GM12864 (cell line): ENCODE data around the gene MZF1.

ENCODE experiments used
- DNase-seq: peaks from one replicate; pipeline ENCODE4 v3.0.0-alpha.2; 2011; ENCODE audit warnings: low read depth
- H3K4me3 ChIP-seq: 2 replicates; pipeline ENCODE4 v1.5.1; 2011; ENCODE audit warnings: mild to moderate bottlenecking, low read depth, low read length, control low read depth
- CTCF ChIP-seq: IDR thresholded peaks from 2 replicates; pipeline ENCODE4 v1.5.1; 2011; ENCODE audit warnings: low read depth, mild to moderate bottlenecking, moderate library complexity, low read length, control low read depth, inconsistent platforms; ENCODE audit errors: missing control alignments

MZF1 gene

GRCh38 chr19:58573658-58574164 is 576 bp upstream of the MZF1 start:
- no peak for TF ChIP-seq CTCF
- DNase-seq = no peak
- H3K4me3 ChIP-seq = peak overlapping the region; percentile 59

DNA sequence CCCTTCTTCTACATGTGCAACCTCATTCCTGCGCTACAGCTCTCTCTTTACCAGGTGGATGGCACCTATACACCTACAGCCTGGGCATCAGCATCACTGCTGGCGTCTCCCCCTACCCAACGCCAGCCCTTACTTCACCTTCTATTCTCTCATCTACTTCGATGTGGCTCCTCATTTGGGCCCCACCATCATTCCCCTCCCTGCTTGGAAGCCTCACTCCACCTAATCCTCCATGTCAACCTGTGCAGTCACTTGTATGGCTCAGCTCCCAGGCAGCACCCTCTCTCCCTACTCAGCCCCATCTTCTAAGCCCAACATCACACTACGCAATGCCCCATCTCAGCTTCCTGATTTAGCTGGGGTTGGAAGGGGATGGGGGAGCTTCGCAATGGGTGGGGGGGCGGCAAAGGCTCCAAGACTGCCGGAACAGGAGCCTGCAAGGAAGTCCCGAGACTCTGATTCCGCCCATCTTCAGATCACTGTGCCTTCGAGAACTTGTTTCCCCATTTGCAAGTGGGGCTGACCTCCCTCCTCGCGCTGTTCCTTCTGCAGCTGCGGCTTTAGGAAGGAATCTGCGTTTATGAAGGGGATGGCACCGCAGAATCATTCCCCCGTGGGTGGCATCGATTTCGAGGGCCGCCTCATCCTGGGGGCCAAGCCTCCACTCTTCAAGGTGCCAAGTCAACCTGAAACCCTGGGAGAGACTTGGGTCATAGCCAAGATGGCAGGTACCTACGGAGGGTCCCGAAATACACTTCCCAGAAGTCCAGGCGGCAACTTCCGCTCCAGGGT is 913 bp downstream of the MZF1 start:
- H3K4me3 ChIP-seq = peak overlapping the region; percentile 59
- no peak for TF ChIP-seq CTCF
- no peak for DNase-seq

GRCh38 chr19:58571575-58571947 is 1.6 kb downstream of the MZF1 start:
- no peak for TF ChIP-seq CTCF
- no peak for DNase-seq
- no peak overlapping the region for H3K4me3 ChIP-seq

DNA sequence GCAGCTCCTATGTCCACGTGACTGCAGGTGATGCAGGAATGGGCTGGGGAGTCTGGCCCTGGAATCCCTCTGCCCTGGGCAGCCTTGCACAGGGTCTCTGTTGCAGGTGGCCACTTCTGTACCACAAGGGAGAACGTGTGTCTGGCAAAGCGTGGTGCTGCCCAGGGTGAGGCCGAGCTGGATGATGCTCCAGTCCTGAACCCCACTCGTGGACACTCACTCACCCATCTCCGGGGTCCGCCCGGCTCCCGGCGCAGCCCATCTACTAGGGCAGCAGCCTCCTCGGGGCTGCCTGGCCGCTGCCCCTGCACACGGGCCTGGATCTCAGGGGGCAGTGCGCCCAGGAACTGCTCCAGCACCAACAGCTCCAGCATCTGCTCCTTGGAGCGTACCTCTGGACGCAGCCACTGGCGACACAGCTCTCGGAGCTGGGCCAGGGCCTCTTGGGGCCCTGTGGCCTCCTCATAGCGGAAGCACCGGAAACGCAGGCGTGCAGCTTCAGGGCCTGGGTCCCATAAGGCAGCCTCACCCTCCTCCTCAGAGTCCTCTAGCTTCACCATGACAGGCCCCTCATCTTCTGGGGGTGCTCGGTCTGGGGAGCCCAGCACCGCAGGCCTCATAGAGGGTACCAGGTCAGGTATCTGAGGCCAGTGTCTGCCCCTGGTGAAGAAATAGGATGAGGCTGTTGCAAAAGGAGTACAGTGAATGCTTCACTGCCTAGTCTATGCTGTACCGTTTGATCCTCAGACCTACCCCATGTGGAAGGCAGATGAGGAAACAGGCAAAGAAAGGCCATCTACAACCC is 2.2 kb downstream of the MZF1 start:
- TF ChIP-seq CTCF = no peak
- H3K4me3 ChIP-seq = no peak overlapping the region
- DNase-seq = no peak

DNA sequence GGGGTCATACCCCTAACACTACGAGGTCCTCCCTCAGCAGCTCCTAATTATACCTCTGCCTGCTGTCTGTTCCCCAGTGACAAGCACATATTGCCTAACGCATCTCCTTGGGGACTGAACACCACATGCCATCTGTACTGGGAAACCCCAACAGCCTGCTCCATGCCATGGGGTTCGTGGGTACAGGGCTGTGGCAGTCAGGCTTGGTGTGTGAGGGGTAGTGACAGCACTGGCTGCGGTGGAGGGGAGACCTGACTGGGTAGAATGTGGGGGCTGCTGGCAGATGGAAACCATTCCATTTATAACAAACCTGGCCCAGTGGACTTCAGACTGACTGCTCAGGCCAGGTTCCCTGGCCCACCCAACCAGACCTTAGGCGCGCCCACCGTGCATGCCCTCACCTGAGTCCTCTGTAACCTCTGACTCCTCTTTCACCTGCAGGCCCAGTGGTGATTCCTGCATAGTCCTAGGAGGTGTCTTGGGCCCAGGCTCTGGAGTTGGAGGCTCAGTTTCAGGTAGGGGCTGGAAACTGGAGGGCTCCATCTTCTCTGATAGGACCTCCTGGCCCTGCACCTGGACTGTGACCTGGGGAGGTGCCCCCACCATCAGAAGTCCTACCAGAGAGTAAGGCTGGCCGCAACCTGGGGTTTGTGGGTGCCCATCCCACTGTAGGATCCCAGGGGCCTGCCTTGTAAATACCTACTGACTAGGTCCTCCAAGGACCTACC is 3.0 kb downstream of the MZF1 start:
- no peak for DNase-seq
- no peak for TF ChIP-seq CTCF
- H3K4me3 ChIP-seq = no peak overlapping the region

- no peak overlapping the region for H3K4me3 ChIP-seq
- no peak for TF ChIP-seq CTCF
- DNase-seq = no peak
These were observed 3.8 kb downstream of the MZF1 start for GRCh38 chr19:58569191-58569942.
